Loucy (cell line): ENCODE measurements around the gene PRDX4.

ENCODE experiments used
- CTCF ChIP-seq: fragments of 200-600 bp; sonication (generic); conservative IDR thresholded peaks from 2 replicates; pipeline ENCODE4 v1.5.1; 2014; ENCODE audit warnings: mild to moderate bottlenecking, antibody characterized with exemption, low read length
- EZH2phosphoT487 ChIP-seq: fragments of 200-600 bp; IDR thresholded peaks from 2 replicates; pipeline ENCODE4 v1.6.1; 2018; ENCODE audit warnings: antibody characterized with exemption, mild to moderate bottlenecking, moderate library complexity, borderline replicate concordance

- TF ChIP-seq EZH2phosphoT487 = no peak
- no peak for TF ChIP-seq CTCF
Observed at GRCh38 chrX:23662187-23662586, 5.1 kb upstream of the PRDX4 start.
